ENCODE measurements around the gene ROBO1. TPM values are rescaled to one million over a fixed set of nuclear protein-coding genes. Genes with fewer than 3 reads are reported as not detected.

The ROBO1 gene
- total RNA-seq, 1 donor from 2014 or later = 182 TPM

DNA sequence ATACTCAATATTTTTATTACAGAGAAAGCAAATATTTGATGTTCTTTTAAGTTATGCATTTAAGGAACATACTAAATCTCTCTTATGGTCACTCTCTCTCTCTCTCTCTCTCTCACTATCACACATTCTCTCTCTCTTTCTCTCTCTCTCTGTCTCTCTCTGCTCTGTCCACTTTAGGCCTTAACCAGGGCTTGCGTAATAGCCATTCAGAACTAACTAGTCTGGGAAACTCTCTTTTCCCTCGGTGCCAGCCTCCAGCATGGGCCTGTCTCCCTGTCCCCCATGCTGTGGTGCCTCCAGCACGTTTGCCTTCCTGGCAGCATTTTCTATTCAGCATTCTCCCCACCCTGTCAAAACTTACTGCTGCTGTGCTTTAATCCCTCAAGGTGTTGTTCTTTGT lies 389.7 kb downstream of the ROBO1 start:
- no peaks in the 10 kb centered on the region for H3K27me3 Mint-ChIP-seq
- no peak overlapping the region for H3K4me3 Mint-ChIP-seq
- H3K36me3 Mint-ChIP-seq = no peaks in the 10 kb centered on the region
- TF ChIP-seq, protein P1, sequence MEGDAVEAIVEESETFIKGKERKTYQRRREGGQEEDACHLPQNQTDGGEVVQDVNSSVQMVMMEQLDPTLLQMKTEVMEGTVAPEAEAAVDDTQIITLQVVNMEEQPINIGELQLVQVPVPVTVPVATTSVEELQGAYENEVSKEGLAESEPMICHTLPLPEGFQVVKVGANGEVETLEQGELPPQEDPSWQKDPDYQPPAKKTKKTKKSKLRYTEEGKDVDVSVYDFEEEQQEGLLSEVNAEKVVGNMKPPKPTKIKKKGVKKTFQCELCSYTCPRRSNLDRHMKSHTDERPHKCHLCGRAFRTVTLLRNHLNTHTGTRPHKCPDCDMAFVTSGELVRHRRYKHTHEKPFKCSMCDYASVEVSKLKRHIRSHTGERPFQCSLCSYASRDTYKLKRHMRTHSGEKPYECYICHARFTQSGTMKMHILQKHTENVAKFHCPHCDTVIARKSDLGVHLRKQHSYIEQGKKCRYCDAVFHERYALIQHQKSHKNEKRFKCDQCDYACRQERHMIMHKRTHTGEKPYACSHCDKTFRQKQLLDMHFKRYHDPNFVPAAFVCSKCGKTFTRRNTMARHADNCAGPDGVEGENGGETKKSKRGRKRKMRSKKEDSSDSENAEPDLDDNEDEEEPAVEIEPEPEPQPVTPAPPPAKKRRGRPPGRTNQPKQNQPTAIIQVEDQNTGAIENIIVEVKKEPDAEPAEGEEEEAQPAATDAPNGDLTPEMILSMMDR (conservative IDR thresholded peaks at IDR 0.05) = no peak
- H3K9me3 Mint-ChIP-seq = peaks cover 4% of the 10 kb centered on the region
- no peak for DNase-seq (ENCODE audit: extremely low spot score, unreplicated experiment)
- H3K4me1 Mint-ChIP-seq (ENCODE audit: unreplicated experiment) = no peaks in the 10 kb centered on the region
- no peak overlapping the region for H3K27ac Mint-ChIP-seq

DNA sequence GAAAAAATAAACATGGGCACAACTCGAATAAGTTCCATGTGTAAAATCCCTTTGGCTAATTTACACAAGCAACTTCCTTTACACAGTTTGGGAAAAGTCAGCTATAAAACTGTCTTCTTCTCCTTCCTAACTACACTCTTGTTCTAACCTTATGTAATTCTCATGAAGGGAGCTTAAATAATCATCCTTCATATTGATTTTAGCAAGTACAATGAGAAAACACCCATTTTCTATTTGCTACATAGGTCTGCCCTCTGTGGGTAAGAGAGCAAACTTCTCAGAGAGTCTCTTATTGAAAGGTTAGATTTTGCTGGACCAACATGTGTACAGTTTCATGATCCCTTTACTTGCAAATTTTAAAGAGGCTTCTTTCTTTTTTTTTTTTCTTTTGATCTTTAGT lies 398.5 kb downstream of the ROBO1 start:
- no peak for DNase-seq (ENCODE audit: extremely low spot score, unreplicated experiment)
- Mint-ChIP-seq H3K27me3 (no peaks in the 10 kb centered on the region), H3K4me1 (ENCODE audit: unreplicated experiment) (peaks cover 22% of the 10 kb centered on the region), H3K27ac (no peak overlapping the region), H3K4me3 (no peak overlapping the region), H3K9me3 (no peaks in the 10 kb centered on the region), H3K36me3 (peaks cover 3% of the 10 kb centered on the region)
- TF ChIP-seq, protein P1 (conservative IDR thresholded peaks at IDR 0.05) = peak; percentile 65

DNA sequence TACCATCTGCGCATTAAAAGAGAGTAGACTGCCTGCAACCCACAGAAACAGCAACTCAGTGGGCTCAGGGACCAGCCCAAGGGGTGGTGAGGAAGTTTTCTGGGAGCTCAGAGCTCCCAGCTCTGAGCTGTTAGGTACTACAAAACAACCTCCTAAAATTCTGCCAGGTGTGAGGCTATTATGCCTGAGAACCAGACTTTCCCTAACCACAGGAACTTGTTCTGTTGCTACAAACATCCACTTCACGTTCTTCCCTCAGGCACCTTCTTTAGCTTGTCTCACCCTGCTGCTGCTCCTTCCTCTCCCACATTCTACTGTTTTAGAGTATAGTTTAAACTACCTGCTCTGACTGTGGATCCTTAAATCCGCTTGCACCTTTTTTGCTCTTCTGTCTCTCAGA lies 399.4 kb downstream of the ROBO1 start:
- H3K27ac Mint-ChIP-seq = no peak overlapping the region
- TF ChIP-seq, protein P1 (conservative IDR thresholded peaks at IDR 0.05) = no peak
- no peak for DNase-seq (ENCODE audit: extremely low spot score, unreplicated experiment)
- H3K27me3 Mint-ChIP-seq = no peaks in the 10 kb centered on the region
- H3K36me3 Mint-ChIP-seq = peaks cover 3% of the 10 kb centered on the region
- H3K4me1 Mint-ChIP-seq (ENCODE audit: unreplicated experiment) = peaks cover 22% of the 10 kb centered on the region
- H3K4me3 Mint-ChIP-seq = no peak overlapping the region
- H3K9me3 Mint-ChIP-seq = no peaks in the 10 kb centered on the region

DNA sequence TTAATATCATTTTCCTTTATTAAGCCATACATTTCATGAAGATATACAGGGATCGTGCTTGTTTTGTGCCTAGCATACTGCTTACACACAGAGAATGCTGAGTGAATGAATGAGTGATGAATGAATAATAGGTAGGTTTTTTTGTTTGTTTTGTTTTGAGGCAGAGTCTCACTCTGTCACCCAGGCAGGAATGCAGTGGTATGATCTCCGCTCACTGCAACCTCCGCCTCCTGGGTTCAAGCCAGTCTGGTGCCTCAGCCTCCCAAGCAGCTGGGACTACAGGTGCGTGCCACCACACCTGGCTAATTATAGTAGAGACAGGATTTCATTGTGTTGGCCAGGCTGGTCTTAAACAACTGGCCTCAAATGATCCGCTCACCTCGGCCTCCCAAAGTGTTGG lies 400.0 kb downstream of the ROBO1 start:
- Mint-ChIP-seq H3K27ac (no peak overlapping the region), H3K4me3 (no peak overlapping the region)

DNA sequence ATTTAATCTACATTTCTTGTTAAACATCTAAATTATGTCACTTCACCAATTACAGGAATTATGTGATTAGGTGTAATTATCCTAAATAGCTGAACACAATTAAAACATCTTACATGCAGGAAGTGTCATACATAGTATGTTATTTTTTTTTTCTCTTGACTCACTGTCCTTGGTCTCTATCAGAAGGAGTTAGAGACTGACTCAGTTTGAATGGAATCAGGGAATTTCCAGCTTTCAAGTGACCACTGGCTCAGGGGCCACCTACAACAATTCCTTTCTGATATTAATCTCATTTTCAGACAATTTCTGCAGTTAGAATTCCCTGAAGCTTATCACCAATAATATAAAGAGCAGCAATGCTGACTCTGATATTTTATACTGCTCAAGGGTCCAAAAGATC lies 400.7 kb downstream of the ROBO1 start:
- Mint-ChIP-seq H3K27me3 (peaks cover 3% of the 10 kb centered on the region), H3K4me3 (no peak overlapping the region), H3K4me1 (ENCODE audit: unreplicated experiment) (peaks cover 27% of the 10 kb centered on the region), H3K27ac (no peak overlapping the region), H3K36me3 (peaks cover 3% of the 10 kb centered on the region), H3K9me3 (no peaks in the 10 kb centered on the region)
- TF ChIP-seq, protein P1 (conservative IDR thresholded peaks at IDR 0.05) = no peak
- DNase-seq (ENCODE audit: extremely low spot score, unreplicated experiment) = no peak

More for the DNA sequence above, 400.0 kb downstream of the ROBO1 start:
- TF ChIP-seq, protein P1 (conservative IDR thresholded peaks at IDR 0.05) = no peak
- Mint-ChIP-seq H3K4me1 (ENCODE audit: unreplicated experiment) (peaks cover 24% of the 10 kb centered on the region), H3K27me3 (no peaks in the 10 kb centered on the region), H3K9me3 (no peaks in the 10 kb centered on the region), H3K36me3 (peaks cover 3% of the 10 kb centered on the region)
- DNase-seq (ENCODE audit: extremely low spot score, unreplicated experiment) = no peak

DNA sequence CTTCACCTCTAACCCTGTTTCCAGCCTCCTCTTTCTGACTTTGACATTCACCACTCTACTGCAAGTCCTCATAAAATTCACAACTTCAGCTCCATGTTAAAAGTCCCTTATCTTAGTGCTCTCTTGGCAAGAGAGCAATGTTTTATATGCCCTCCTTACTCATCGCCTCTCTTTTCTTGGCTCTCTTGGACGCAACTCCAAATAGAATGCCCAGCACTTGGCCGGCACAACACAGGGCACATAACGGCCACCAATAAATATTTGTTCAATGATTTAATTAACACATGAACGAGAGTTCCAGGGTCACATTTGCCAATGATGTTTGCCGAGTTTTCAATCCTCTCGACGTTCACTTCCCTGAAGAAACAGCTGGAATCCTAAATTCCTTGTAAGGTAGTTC lies 401.4 kb downstream of the ROBO1 start:
- H3K4me1 Mint-ChIP-seq (ENCODE audit: unreplicated experiment) = peaks cover 27% of the 10 kb centered on the region
- peaks cover 3% of the 10 kb centered on the region for H3K36me3 Mint-ChIP-seq
- TF ChIP-seq, protein P1 (conservative IDR thresholded peaks at IDR 0.05) = no peak
- H3K27me3 Mint-ChIP-seq = peaks cover 5% of the 10 kb centered on the region
- no peak overlapping the region for H3K27ac Mint-ChIP-seq
- no peaks in the 10 kb centered on the region for H3K9me3 Mint-ChIP-seq
- no peak overlapping the region for H3K4me3 Mint-ChIP-seq
- DNase-seq (ENCODE audit: extremely low spot score, unreplicated experiment) = no peak
